ENCODE data around the gene RUNDC1. TPM values are rescaled to one million over a fixed set of nuclear protein-coding genes. Genes with fewer than 3 reads are reported as not detected.

RUNDC1 gene
- total RNA-seq, 1 donor from 2014 or later: 30.9 TPM

- Mint-ChIP-seq H3K27ac (peak overlapping the region; percentile 78), H3K9me3 (no peaks in the 10 kb centered on the region), H3K4me1 (peaks cover 24% of the 10 kb centered on the region), H3K27me3 (no peaks in the 10 kb centered on the region), H3K4me3 (peak overlapping the region; percentile 92), H3K36me3 (ENCODE audit: low read depth) (peaks cover 13% of the 10 kb centered on the region)
- peak; percentile 54 for DNase-seq
- ChIA-PET POLR2A (interaction anchor here (0.6 to 2.5 kb wide), 16 partner anchors 8 to 1100 kb away, joined by 3 to 22 read pairs (median 6); partner anchors contain the start of genes IFI35, RPL27, TMEM106A and VPS25), CTCF (no interaction called here)
- intact Hi-C loops (cut with micrococcal nuclease): loop anchor here (2.0 to 5.0 kb wide), 2 partner anchors 14 to 191 kb away; partner anchors contain the start of genes IFI35 and TMEM106A
- TF ChIP-seq CTCF (IDR thresholded peaks at IDR 0.05): no peak
- peak; percentile 3 for ATAC-seq (ENCODE audit: low read depth)
Observed at GRCh38 chr17:43020789-43021740, 40.7 kb downstream of the RUNDC1 start.

- ATAC-seq (ENCODE audit: low read depth) (peak; percentile 46), DNase-seq (peak; percentile 66)
- peak within 1 kb of the TSS; percentile 92 for H3K4me3 Mint-ChIP-seq
- ChIA-PET CTCF (interaction anchor here (0.9 kb wide), 1 partner anchor 24 kb away, joined by 3 read pairs; the partner anchor contains the start of gene RPL27), POLR2A (interaction anchor here (0.6 to 2.5 kb wide), 15 partner anchors 9 to 1099 kb away, joined by 3 to 22 read pairs (median 5); partner anchors contain the start of genes BRCA1, IFI35, RPL27 and TMEM106A)
- intact Hi-C loops (cut with micrococcal nuclease): loop anchor here (1.0 to 5.0 kb wide), 4 partner anchors 15 to 190 kb away; partner anchors contain the start of genes BRCA1, IFI35, RPL27 and TMEM106A
- H3K9me3 Mint-ChIP-seq: no peaks in the 10 kb centered on the region
- H3K27ac Mint-ChIP-seq: peak within 1 kb of the TSS; percentile 78
- no peaks in the 10 kb centered on the region for H3K27me3 Mint-ChIP-seq
- H3K4me1 Mint-ChIP-seq: peaks cover 24% of the 10 kb centered on the region
- H3K36me3 Mint-ChIP-seq (ENCODE audit: low read depth): peaks cover 11% of the 10 kb centered on the region
- TF ChIP-seq CTCF (IDR thresholded peaks at IDR 0.05): no peak
Observed at GRCh38 chr17:43021741-43022512, 41.6 kb downstream of the RUNDC1 start, which contains the start of gene VAT1. Gene VAT1, minus strand, starts transcription at chr17:43022385. Its CDS starts 63 bp downstream, at chr17:43022322.

GRCh38 chr17:43024407-43025289, 44.3 kb downstream of the RUNDC1 start, which contains the start of gene RND2:
Gene RND2, plus strand, starts transcription at chr17:43025231. Its CDS starts 117 bp downstream, at chr17:43025348.
- peaks cover 6% of the 10 kb centered on the region for H3K36me3 Mint-ChIP-seq (ENCODE audit: low read depth)
- H3K27ac Mint-ChIP-seq: peak within 1 kb of the TSS; percentile 87
- ChIA-PET CTCF (interaction anchor here (0.5 to 2.3 kb wide), 5 partner anchors 12 to 200 kb away, joined by 3 to 8 read pairs (median 4); partner anchors contain the start of genes RPL27 and TMEM106A), POLR2A (interaction anchor here (0.6 to 3.8 kb wide), 17 partner anchors 9 to 459 kb away, joined by 3 to 53 read pairs (median 7); partner anchors contain the start of genes BECN1, BRCA1, DHX8 and IFI35)
- H3K4me1 Mint-ChIP-seq: peaks cover 24% of the 10 kb centered on the region
- no peaks in the 10 kb centered on the region for H3K9me3 Mint-ChIP-seq
- H3K4me3 Mint-ChIP-seq: peak within 1 kb of the TSS; percentile 92
- intact Hi-C loops (cut with micrococcal nuclease): loop anchor here (1.0 to 5.0 kb wide), 5 partner anchors 146 to 459 kb away; partner anchors contain the start of genes DHX8 and TMEM106A
- peak; percentile 79 for DNase-seq
- H3K27me3 Mint-ChIP-seq: no peaks in the 10 kb centered on the region
- ATAC-seq (ENCODE audit: low read depth): peak; percentile 65
- no peak for TF ChIP-seq CTCF (IDR thresholded peaks at IDR 0.05)

- Mint-ChIP-seq H3K27me3 (no peaks in the 10 kb centered on the region), H3K27ac (no peak overlapping the region), H3K36me3 (ENCODE audit: low read depth) (peaks cover 6% of the 10 kb centered on the region), H3K9me3 (no peaks in the 10 kb centered on the region), H3K4me3 (peak overlapping the region; percentile 73), H3K4me1 (peaks cover 24% of the 10 kb centered on the region)
- DNase-seq (no peak), ATAC-seq (ENCODE audit: low read depth) (no peak)
- ChIA-PET CTCF (interaction anchor here (0.5 to 2.3 kb wide), 2 partner anchors 27 to 199 kb away, joined by 3 to 8 read pairs; partner anchors contain the start of gene RPL27), POLR2A (interaction anchor here (1.1 to 3.8 kb wide), 9 partner anchors 27 to 458 kb away, joined by 4 to 53 read pairs (median 13); partner anchors contain the start of genes BRCA1, DHX8, NBR1 and RPL27)
- TF ChIP-seq CTCF (IDR thresholded peaks at IDR 0.05): no peak
- intact Hi-C loops (cut with micrococcal nuclease): no loop called here
Observed at GRCh38 chr17:43025290-43025657, 44.9 kb downstream of the RUNDC1 start.

All from activated B cell treated with CpG ODN at 0.5 μM for 24 hours (primary cell).